GM21390 (cell line): ENCODE data around the gene PPOX.

Experiments used
- ATAC-seq: cut with Tn5 transposase; IDR thresholded peaks from one replicate; pipeline ENCODE4 v1.9.1; 2021; ENCODE audit not compliant: unreplicated experiment

The PPOX gene

GRCh38 chr1:161219078-161219892 is 53.1 kb downstream of the PPOX start:
- no peak for ATAC-seq

GRCh38 chr1:161220002-161220401 is 53.8 kb downstream of the PPOX start:
- no peak for ATAC-seq
